ENCODE measurements around the gene CLDN9.

- TF ChIP-seq POLR2A (IDR thresholded peaks at IDR 0.05; ENCODE audit: low read length) = no peak
- TF ChIP-seq GATA1 (IDR thresholded peaks at IDR 0.05; ENCODE audit: low read depth, low read length) = no peak
Observed at GRCh38 chr16:3000540-3000939, 12.2 kb upstream of the CLDN9 start.
